H1 (cell line): Measurements from ENCODE around the gene DYNC1LI1. TPM values are rescaled to one million over a fixed set of nuclear protein-coding genes. Genes with fewer than 3 reads are reported as not detected.

Experiments used
- CTCF ChIA-PET: fragments of 300-600 bp; sonication (Branson Sonifier 250); formaldehyde crosslinking; loops from one replicate; lab custom pipeline; 2021; ENCODE audit not compliant: partially characterized antibody; lab: Charles Lee
- POLR2A ChIA-PET: fragments of 300-600 bp; sonication (Branson Sonifier 250); formaldehyde crosslinking; loops from one replicate; lab custom pipeline; 2021; ENCODE audit warnings: inconsistent platforms; ENCODE audit not compliant: partially characterized antibody; lab: Charles Lee
- DNase-seq, 2 experiments: peaks; one replicate each; pipeline versions ENCODE4 v3.0.0 to v3.0.0-alpha.2; 2010 to 2022; ENCODE audit warnings: low spot score in 2 of 2, low read depth in 1 of 2, mixed read lengths in 1 of 2
- FAIRE-seq: peaks from 2 replicates; lab custom pipeline; 2011; peaks lifted over from hg19 to GRCh38; lab: Jason Lieb, UNC
- H2AFZ ChIP-seq: 2 replicates; pipeline ENCODE4 v1.8.1; 2012; ENCODE audit warnings: low read length, inconsistent platforms
- H2AK5ac ChIP-seq: 2 replicates; pipeline ENCODE4 v1.6.1; 2013; ENCODE audit warnings: low read depth, low read length
- H2BK120ac ChIP-seq: replicated peaks from 2 replicates; pipeline ENCODE3; 2013; ENCODE audit warnings: low read depth, low read length, inconsistent platforms
- H2BK12ac ChIP-seq: 2 replicates; pipeline ENCODE4 v1.6.1; 2013; ENCODE audit warnings: low read depth, low read length
- H2BK15ac ChIP-seq: 2 replicates; pipeline ENCODE4 v1.6.1; 2013; ENCODE audit warnings: low read length
- H2BK20ac ChIP-seq: 2 replicates; pipeline ENCODE4 v1.6.1; 2013; ENCODE audit warnings: low read length
- H2BK5ac ChIP-seq: 2 replicates; pipeline ENCODE4 v1.6.1; 2013; ENCODE audit warnings: low read depth, low read length
- H3K14ac ChIP-seq: 2 replicates; pipeline ENCODE4 v1.6.1; 2013; ENCODE audit warnings: inconsistent platforms; ENCODE audit not compliant: insufficient read length
- H3K18ac ChIP-seq: 2 replicates; pipeline ENCODE4 v1.6.1; 2013; ENCODE audit warnings: low read length; ENCODE audit errors: extremely low read depth
- H3K23ac ChIP-seq: 2 replicates; pipeline ENCODE4 v1.6.1; 2013; ENCODE audit warnings: inconsistent platforms; ENCODE audit not compliant: insufficient read length
- H3K23me2 ChIP-seq: 2 replicates; pipeline ENCODE4 v1.6.1; 2013; ENCODE audit warnings: low read depth, low read length
- H3K27ac ChIP-seq: 2 replicates; pipeline ENCODE4 v1.6.1; 2011; ENCODE audit warnings: low read depth, low read length, inconsistent platforms
- H3K27me3 ChIP-seq, 4 experiments: replicated peaks in 1 of 4; 1 replicate in 1 of 4; 2 replicates in 3 of 4; pipeline versions ENCODE4 v1.6.1 to v1.8.1; 2011 to 2013; ENCODE audit warnings: low read length in 3 of 4, mild to moderate bottlenecking in 3 of 4, inconsistent platforms in 2 of 4, mixed read lengths in 2 of 4, moderate library complexity in 1 of 4; ENCODE audit not compliant: control insufficient read depth in 3 of 4, insufficient read depth in 3 of 4; ENCODE audit errors: extremely low read depth in 1 of 4
- H3K36me3 ChIP-seq, 4 experiments: 2 replicates each; pipeline versions ENCODE4 v1.6.1 to v1.8.1; 2011 to 2013; ENCODE audit warnings: mild to moderate bottlenecking in 4 of 4, low read length in 3 of 4, moderate library complexity in 2 of 4, control low read depth in 1 of 4, inconsistent platforms in 1 of 4; ENCODE audit not compliant: insufficient read depth in 4 of 4, control insufficient read depth in 2 of 4
- H3K4ac ChIP-seq: replicated peaks from 2 replicates; pipeline ENCODE3; 2013; ENCODE audit warnings: low read length, low read depth, mixed read lengths, inconsistent platforms; ENCODE audit not compliant: insufficient read length
- H3K4me1 ChIP-seq, 4 experiments: replicated peaks in 1 of 4; 1 replicate in 1 of 4; 2 replicates in 3 of 4; pipeline versions ENCODE4 v1.6.1 to v1.8.1; 2011 to 2013; ENCODE audit warnings: low read length in 3 of 4, inconsistent platforms in 2 of 4, mixed read lengths in 1 of 4; ENCODE audit not compliant: insufficient read depth in 4 of 4, control insufficient read depth in 3 of 4
- H3K4me2 ChIP-seq, 2 experiments: 2 replicates each; pipeline versions ENCODE4 v1.6.1 to v1.8.1; 2011 to 2013; ENCODE audit warnings: low read depth in 2 of 2, low read length in 2 of 2, control low read depth in 1 of 2, inconsistent platforms in 1 of 2, mild to moderate bottlenecking in 1 of 2; ENCODE audit not compliant: insufficient read depth in 1 of 2
- H3K4me3 ChIP-seq, 4 experiments: fragments of 200-600, 300-600 bp in 1 of 4; sonication (generic), shearing (Covaris generic), sonication (Bioruptor Twin) in 1 of 4; 2 replicates each; pipeline versions ENCODE4 v1.5.1 to v1.8.1; 2011 to 2016; ENCODE audit warnings: low read length in 4 of 4, low read depth in 3 of 4, control low read depth in 2 of 4, inconsistent platforms in 2 of 4, mild to moderate bottlenecking in 2 of 4, mixed read lengths in 1 of 4, moderate library complexity in 1 of 4; ENCODE audit not compliant: insufficient read depth in 2 of 4; ENCODE audit errors: extremely low read depth in 1 of 4
- H3K56ac ChIP-seq: replicated peaks from 2 replicates; pipeline ENCODE3; 2013; ENCODE audit warnings: low read depth, mild to moderate bottlenecking, mixed read lengths, low read length, inconsistent platforms; ENCODE audit not compliant: insufficient read length
- H3K79me1 ChIP-seq: 2 replicates; pipeline ENCODE4 v1.6.1; 2013; ENCODE audit warnings: low read depth, low read length, control low read depth
- H3K79me2 ChIP-seq, 2 experiments: 2 replicates each; pipeline versions ENCODE4 v1.6.1 to v1.8.1; 2012 to 2013; ENCODE audit warnings: low read length in 2 of 2, mild to moderate bottlenecking in 2 of 2, inconsistent platforms in 1 of 2; ENCODE audit not compliant: insufficient read depth in 2 of 2, control insufficient read depth in 1 of 2
- H3K9ac ChIP-seq, 4 experiments: replicated peaks in 1 of 4; 1 replicate in 1 of 4; 2 replicates in 3 of 4; pipeline versions ENCODE4 v1.6.1 to v1.8.1; 2011 to 2013; ENCODE audit warnings: low read depth in 3 of 4, low read length in 3 of 4, control low read depth in 2 of 4, mild to moderate bottlenecking in 2 of 4, moderate library complexity in 2 of 4, inconsistent platforms in 1 of 4; ENCODE audit errors: extremely low read depth in 1 of 4
- H3K9me3 ChIP-seq, 2 experiments: 2 replicates each; pipeline versions ENCODE4 v1.6.1 to v1.8.1; 2012 to 2013; ENCODE audit warnings: mild to moderate bottlenecking in 2 of 2, moderate library complexity in 2 of 2, control low read depth in 1 of 2, inconsistent platforms in 1 of 2, low read depth in 1 of 2, low read length in 1 of 2, mixed read lengths in 1 of 2; ENCODE audit not compliant: insufficient read depth in 2 of 2
- H4K20me1 ChIP-seq, 2 experiments: replicated peaks in 1 of 2; 2 replicates each; pipeline versions ENCODE3 to v1.8.1; 2011 to 2013; ENCODE audit warnings: inconsistent platforms in 2 of 2, low read length in 2 of 2, mild to moderate bottlenecking in 1 of 2; ENCODE audit not compliant: insufficient read depth in 2 of 2, control insufficient read depth in 1 of 2
- H4K5ac ChIP-seq: 2 replicates; pipeline ENCODE4 v1.6.1; 2013; ENCODE audit warnings: low read length, low read depth, mixed read lengths, inconsistent platforms; ENCODE audit not compliant: insufficient read length
- H4K8ac ChIP-seq: 2 replicates; pipeline ENCODE4 v1.8.0; 2013; ENCODE audit warnings: mild to moderate bottlenecking, moderate library complexity, low read length, inconsistent platforms; ENCODE audit not compliant: insufficient read depth; ENCODE audit errors: extremely low read depth
- H4K91ac ChIP-seq: replicated peaks from 2 replicates; pipeline ENCODE3; 2013; ENCODE audit warnings: low read length, mixed read lengths, inconsistent platforms; ENCODE audit not compliant: insufficient read length
- BCL11A ChIP-seq, 2 experiments: IDR thresholded peaks; one replicate each; pipeline ENCODE4 v1.6.1; 2011; ENCODE audit warnings: low read depth in 2 of 2, low read length in 2 of 2, mild to moderate bottlenecking in 2 of 2
- HDAC6 ChIP-seq: IDR thresholded peaks from one replicate; pipeline ENCODE4 v1.7.1; 2012; ENCODE audit warnings: low read depth, mild to moderate bottlenecking, inconsistent platforms, low read length, moderate library complexity
- NANOG ChIP-seq: IDR thresholded peaks from 2 replicates; pipeline ENCODE4 v1.6.1; 2011; ENCODE audit warnings: low read length, low read depth, mild to moderate bottlenecking, inconsistent platforms; ENCODE audit not compliant: insufficient read depth, poor library complexity, severe bottlenecking
- SP1 ChIP-seq: IDR thresholded peaks from 2 replicates; pipeline ENCODE4 v1.6.1; 2011; ENCODE audit warnings: low read depth, low read length
- YY1 ChIP-seq: IDR thresholded peaks from 2 replicates; pipeline ENCODE4 v1.6.1; 2011; ENCODE audit warnings: low read depth, mild to moderate bottlenecking, low read length
- WGBS, 2 experiments: shearing (Covaris generic) in 1 of 2; methylation state at CpG; one replicate each; pipeline versions ENCODE4 v1.1.6 to v1.1.7; 2013 to 2015; ENCODE audit warnings: low lambda C conversion rate in 2 of 2, mixed read lengths in 2 of 2, inconsistent platforms in 1 of 2, low coverage in 1 of 2, missing lambda C conversion rate in 1 of 2; ENCODE audit not compliant: insufficient replicate concordance in 2 of 2, insufficient coverage in 1 of 2, insufficient read length in 1 of 2; ENCODE audit errors: extremely low coverage in 1 of 2, missing lambda C conversion rate in 1 of 2; 5-methylcytosine and 5-hydroxymethylcytosine counted together
- polyA plus RNA-seq, 7 experiments: library from polyadenylated mRNA; depleted of rRNA in 3 of 7; stranded (reverse) in 5 of 7; unstranded in 2 of 7; fragments of >200 nt in 5 of 7; fragments of 200-250 nt in 2 of 7; gene quantifications; 1 replicate in 5 of 7; 2 replicates in 1 of 7; 4 replicates in 1 of 7; pipeline versions ENCODE4 v1.2.1 to v1.2.3, GENCODE V29; 2011 to 2013; ENCODE audit warnings: missing spikeins in 2 of 7, mixed read lengths in 2 of 7
- total RNA-seq: library from RNA; stranded (reverse); fragmentation: NEBNext Ultra II Directional; extraction: Animal tissue kit (Norgen Biotek cat#: 25700); gene quantifications from 2 replicates; pipeline ENCODE4 v1.2.1, GENCODE V29; 2021
- TF ChIP-seq, protein P1 (sequence below): IDR thresholded peaks from 2 replicates; pipeline ENCODE4 v1.6.1; 2012; ENCODE audit warnings: inconsistent platforms

The DYNC1LI1 gene
- total and polyA plus RNA-seq, 2 of the 8 experiments (the other 6 are each of a cell fraction or from before 2014, with no cell fraction given) = 13.6 to 45.1 TPM

DNA sequence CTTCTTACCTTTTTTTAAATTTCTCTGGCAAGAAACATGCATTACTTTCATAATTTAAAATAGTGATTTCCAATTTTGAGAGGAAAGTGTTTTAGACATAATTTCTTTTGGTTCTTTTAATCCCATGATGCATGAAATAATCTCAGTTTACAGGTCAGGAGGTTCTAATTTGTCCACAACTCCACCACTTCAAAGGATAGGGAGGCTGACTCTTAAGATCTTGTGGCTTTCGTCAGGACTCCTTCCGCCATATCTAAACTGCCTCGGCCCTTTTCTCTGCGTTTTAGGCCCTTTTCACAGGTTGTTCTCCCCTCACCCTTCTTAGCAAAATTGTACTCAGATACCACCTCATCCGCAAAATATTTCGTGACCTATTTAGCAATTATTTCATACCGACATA, 8.0 kb downstream of the DYNC1LI1 start:
- Histone ChIP-seq H2BK120ac (no peak overlapping the region), H3K23ac (no peak overlapping the region)
- FAIRE-seq = no peak
- TF ChIP-seq, protein P1, sequence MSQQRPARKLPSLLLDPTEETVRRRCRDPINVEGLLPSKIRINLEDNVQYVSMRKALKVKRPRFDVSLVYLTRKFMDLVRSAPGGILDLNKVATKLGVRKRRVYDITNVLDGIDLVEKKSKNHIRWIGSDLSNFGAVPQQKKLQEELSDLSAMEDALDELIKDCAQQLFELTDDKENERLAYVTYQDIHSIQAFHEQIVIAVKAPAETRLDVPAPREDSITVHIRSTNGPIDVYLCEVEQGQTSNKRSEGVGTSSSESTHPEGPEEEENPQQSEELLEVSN = no peak
- TF ChIP-seq BCL11A (IDR thresholded peaks at IDR 0.05; ENCODE audit: low read depth in 2 of 2, low read length in 2 of 2) (no peak), YY1 (no peak), NANOG (no peak), SP1 (no peak), HDAC6 (no peak)
- TF ChIP-seq, all 59 proteins: peak for 0
- peaks cover 15% of the 10 kb centered on the region; the same call in 1 of the 2 replicates for H3K79me1 ChIP-seq
- H2AK5ac ChIP-seq = no peak overlapping the region
- H3K4me2 ChIP-seq = no peak overlapping the region
- ChIA-PET POLR2A (no interaction called here), CTCF (no interaction called here)
- no peaks in the 10 kb centered on the region for H3K23me2 ChIP-seq
- no peaks in the 10 kb centered on the region for H3K4me1 ChIP-seq
- H3K14ac ChIP-seq = no peak overlapping the region
- H3K36me3 ChIP-seq = peaks cover 0 to 11% (median 3%) of the 10 kb centered on the region in 4 experiments; a peak in 2 of 8 replicates
- H2BK20ac ChIP-seq = no peak overlapping the region
- H4K20me1 ChIP-seq = peaks cover 0 to 3% of the 10 kb centered on the region in 2 experiments
- no peak overlapping the region for H3K56ac ChIP-seq
- no peak overlapping the region for H3K18ac ChIP-seq
- no peak overlapping the region for H2BK15ac ChIP-seq
- no peak overlapping the region for H2BK12ac ChIP-seq
- no peak overlapping the region for H3K27ac ChIP-seq
- no peaks in the 10 kb centered on the region for H3K9me3 ChIP-seq
- no peak overlapping the region for H3K4me3 ChIP-seq
- H4K5ac ChIP-seq = no peak overlapping the region
- no peak overlapping the region for H4K91ac ChIP-seq
- H3K9ac ChIP-seq = no peak overlapping the region
- H2BK5ac ChIP-seq = no peak overlapping the region
- H3K27me3 ChIP-seq = no peaks in the 10 kb centered on the region
- 93% methylated on average over 7 of the region's 7 CpGs; no CpG with 5 or more reads in 1 of the 2 experiments for WGBS, 2 experiments
- no peak overlapping the region for H2AFZ ChIP-seq
- H3K4ac ChIP-seq = no peak overlapping the region
- no peak for DNase-seq
- H3K79me2 ChIP-seq = peaks cover 3 to 94% of the 10 kb centered on the region in 2 experiments; a peak in 3 of 4 replicates
- no peak overlapping the region for H4K8ac ChIP-seq
